Fibroblast of lung (primary cell): ENCODE measurements around the gene UNC5A. TPM values are rescaled to one million over a fixed set of nuclear protein-coding genes. Genes with fewer than 3 reads are reported as not detected.

Experiments used
- DNase-seq, 2 donors: peaks; one replicate each; pipeline versions ENCODE4 v3.0.0 to v3.0.0-alpha.2; 2010; ENCODE audit warnings: low read depth in 2 of 2
- H2AFZ ChIP-seq: 2 replicates; pipeline ENCODE4 v1.5.1; 2012; ENCODE audit warnings: low read length, control low read depth, inconsistent platforms
- H3K27ac ChIP-seq: 2 replicates; pipeline ENCODE4 v1.5.1; 2011; ENCODE audit warnings: low read length, control low read depth; ENCODE audit not compliant: insufficient read depth
- H3K27me3 ChIP-seq: 2 replicates; pipeline ENCODE4 v1.5.1; 2011; ENCODE audit warnings: mild to moderate bottlenecking, low read length; ENCODE audit not compliant: control insufficient read depth, insufficient read depth
- H3K36me3 ChIP-seq: 2 replicates; pipeline ENCODE4 v1.5.1; 2011; ENCODE audit warnings: low read length; ENCODE audit not compliant: control insufficient read depth, insufficient read depth
- H3K4me1 ChIP-seq: 2 replicates; pipeline ENCODE4 v1.5.1; 2011; ENCODE audit warnings: low read length; ENCODE audit not compliant: control insufficient read depth, insufficient read depth; ENCODE audit errors: extremely low read depth
- H3K4me2 ChIP-seq: 2 replicates; pipeline ENCODE4 v1.5.1; 2011; ENCODE audit warnings: low read length, control low read depth; ENCODE audit not compliant: insufficient read depth; ENCODE audit errors: extremely low read depth
- H3K4me3 ChIP-seq, 4 experiments: fragments of 200-600 bp in 1 of 4; sonication (generic) in 1 of 4; replicated peaks in 1 of 4; 2 replicates each; pipeline ENCODE4 v1.5.1; 2011 to 2016; ENCODE audit warnings: low read length in 4 of 4, low read depth in 3 of 4, mild to moderate bottlenecking in 3 of 4, control low read depth in 2 of 4, inconsistent platforms in 1 of 4, mixed read lengths in 1 of 4; ENCODE audit not compliant: insufficient read depth in 1 of 4; ENCODE audit errors: control extremely low read depth in 1 of 4
- H3K79me2 ChIP-seq: 2 replicates; pipeline ENCODE4 v1.5.1; 2012; ENCODE audit warnings: mild to moderate bottlenecking, low read length, inconsistent platforms; ENCODE audit not compliant: control insufficient read depth, insufficient read depth
- H3K9ac ChIP-seq: 2 replicates; pipeline ENCODE4 v1.5.1; 2011; ENCODE audit warnings: mild to moderate bottlenecking, low read length, control low read depth; ENCODE audit not compliant: insufficient read depth
- H3K9me3 ChIP-seq: 2 replicates; pipeline ENCODE4 v1.5.1; 2012; ENCODE audit warnings: low read depth, low read length; ENCODE audit not compliant: control insufficient read depth, insufficient read depth
- H4K20me1 ChIP-seq: 2 replicates; pipeline ENCODE4 v1.5.1; 2011; ENCODE audit warnings: low read length; ENCODE audit not compliant: control insufficient read depth, insufficient read depth; ENCODE audit errors: extremely low read depth
- CTCF ChIP-seq, 2 donors: IDR thresholded peaks in 1 of 2; conservative IDR thresholded peaks in 1 of 2; 1 replicate in 1 of 2; 2 replicates in 1 of 2; pipeline ENCODE4 v1.5.1; 2011 to 2012; ENCODE audit warnings: low read length in 2 of 2, control low read depth in 1 of 2, inconsistent platforms in 1 of 2, low read depth in 1 of 2, mild to moderate bottlenecking in 1 of 2
- EZH2 ChIP-seq: IDR thresholded peaks from 2 replicates; pipeline ENCODE4 v1.5.1; 2012; ENCODE audit warnings: low read length, control low read depth, mild to moderate bottlenecking; ENCODE audit errors: missing control alignments
- polyA plus RNA-seq, 2 donors: library from polyadenylated mRNA; depleted of rRNA in 1 of 2; stranded (reverse) in 1 of 2; unstranded in 1 of 2; fragments of >200 nt; gene quantifications; 2 replicates each; pipeline ENCODE4 v1.2.1, GENCODE V29; 2011 to 2012; ENCODE audit warnings: missing spikeins in 1 of 2
- total RNA-seq: library from RNA; depleted of rRNA; stranded (reverse); fragments of >200 nt; gene quantifications from 2 replicates; pipeline ENCODE4 v1.2.1, GENCODE V29; 2014

The UNC5A gene
- total and polyA plus RNA-seq, 2 donors (not counting 1 experiment from before 2014, with no cell fraction given) = not detected

DNA sequence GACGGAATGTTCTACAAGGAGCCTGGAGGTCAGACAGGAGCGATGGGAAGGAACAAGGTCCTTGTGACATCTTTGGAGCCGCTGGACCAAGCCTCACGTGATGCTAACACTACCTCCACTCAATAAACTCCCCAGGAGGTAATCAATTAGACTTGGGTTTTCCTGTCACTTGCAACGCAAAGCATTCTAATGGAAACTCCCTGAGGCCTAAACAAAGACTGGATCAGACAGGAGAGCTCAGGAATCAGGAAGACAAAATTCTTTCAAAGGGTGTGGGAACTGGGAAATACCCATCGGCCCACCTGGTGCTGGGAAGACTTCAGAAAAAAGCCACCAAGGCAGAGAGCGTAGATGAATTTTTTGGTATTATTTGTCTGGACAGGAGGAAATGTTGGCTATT lies 22.3 kb upstream of the UNC5A start:
- no peaks in the 10 kb centered on the region for H3K36me3 ChIP-seq
- peaks cover 27% of the 10 kb centered on the region for H3K27me3 ChIP-seq
- no peaks in the 10 kb centered on the region for H4K20me1 ChIP-seq
- no peak overlapping the region for H3K4me2 ChIP-seq
- H2AFZ ChIP-seq = no peak overlapping the region
- H3K79me2 ChIP-seq = no peaks in the 10 kb centered on the region
- H3K9ac ChIP-seq = no peak overlapping the region
- no peak for TF ChIP-seq EZH2
- peaks cover 6% of the 10 kb centered on the region for H3K4me1 ChIP-seq
- DNase-seq = no peak
- H3K4me3 ChIP-seq = no peak overlapping the region
- no peak overlapping the region for H3K27ac ChIP-seq
- no peaks in the 10 kb centered on the region for H3K9me3 ChIP-seq

GRCh38 chr5:176788941-176789872 lies 21.2 kb upstream of the UNC5A start:
- H2AFZ ChIP-seq = no peak overlapping the region
- no peaks in the 10 kb centered on the region for H4K20me1 ChIP-seq
- no peak overlapping the region for H3K27ac ChIP-seq
- H3K36me3 ChIP-seq = no peaks in the 10 kb centered on the region
- no peak overlapping the region for H3K4me3 ChIP-seq
- H3K9ac ChIP-seq = no peak overlapping the region
- no peaks in the 10 kb centered on the region for H3K79me2 ChIP-seq
- no peaks in the 10 kb centered on the region for H3K9me3 ChIP-seq
- H3K4me2 ChIP-seq = no peak overlapping the region
- peaks cover 6% of the 10 kb centered on the region for H3K4me1 ChIP-seq
- H3K27me3 ChIP-seq = peaks cover 32% of the 10 kb centered on the region
- no peak for DNase-seq
- no peak for TF ChIP-seq CTCF (conservative IDR thresholded peaks at IDR 0.05 in 1 of 2, IDR thresholded peaks at IDR 0.05 in 1 of 2; ENCODE audit: low read depth in 1 of 2, low read length in 2 of 2)
- TF ChIP-seq EZH2 = no peak

DNA sequence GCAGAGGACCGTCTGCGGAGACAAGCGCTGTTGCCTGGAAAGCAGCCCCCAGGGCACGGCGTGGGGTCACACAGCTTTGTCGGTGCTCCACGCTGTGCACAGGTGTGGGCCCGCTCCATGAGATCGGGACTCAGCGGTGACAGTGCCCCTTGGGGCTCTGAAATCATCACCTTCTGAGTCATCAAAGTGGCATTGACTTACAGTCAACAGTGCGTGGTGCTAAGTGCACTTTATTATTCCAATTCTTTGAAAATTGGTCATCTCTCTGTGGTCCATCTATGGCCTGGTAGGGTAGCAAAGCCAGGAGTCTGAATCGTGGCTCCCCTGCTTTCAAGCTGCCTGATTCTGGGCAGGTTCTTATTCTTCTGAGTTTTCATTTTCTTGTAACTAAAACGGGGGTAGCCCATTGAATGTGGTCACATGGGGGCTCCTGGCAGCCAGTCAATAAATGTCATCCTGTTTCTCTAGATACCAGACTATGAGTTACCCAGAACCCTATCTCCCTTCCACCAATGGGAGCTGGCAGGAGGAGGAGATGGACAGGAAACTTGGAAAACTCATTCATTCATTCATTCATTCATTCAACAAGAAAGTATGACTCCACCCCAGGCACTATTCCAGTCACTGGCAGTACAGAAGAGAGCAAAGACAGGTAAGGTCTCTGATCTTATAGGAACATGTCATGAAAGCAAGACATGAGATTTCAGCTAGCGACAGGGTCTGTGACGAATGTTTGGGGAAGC lies 20.3 kb upstream of the UNC5A start:
- Histone ChIP-seq H3K4me3 (no peak overlapping the region), H2AFZ (no peak overlapping the region), H3K9ac (no peak overlapping the region), H3K27me3 (peaks cover 38% of the 10 kb centered on the region), H3K27ac (no peak overlapping the region), H4K20me1 (no peaks in the 10 kb centered on the region), H3K79me2 (no peaks in the 10 kb centered on the region), H3K9me3 (no peaks in the 10 kb centered on the region), H3K4me2 (no peak overlapping the region), H3K36me3 (no peaks in the 10 kb centered on the region), H3K4me1 (no peaks in the 10 kb centered on the region)
- DNase-seq = no peak
- TF ChIP-seq CTCF (conservative IDR thresholded peaks at IDR 0.05 in 1 of 2, IDR thresholded peaks at IDR 0.05 in 1 of 2; ENCODE audit: low read depth in 1 of 2, low read length in 2 of 2) = no peak
- no peak for TF ChIP-seq EZH2
